ENCODE results near the gene ARPC5L. TPM values are rescaled to one million over a fixed set of nuclear protein-coding genes. Genes with fewer than 3 reads are reported as not detected.

Gene ARPC5L
- total RNA-seq, 1 donor from 2014 or later: 28.5 TPM

DNA sequence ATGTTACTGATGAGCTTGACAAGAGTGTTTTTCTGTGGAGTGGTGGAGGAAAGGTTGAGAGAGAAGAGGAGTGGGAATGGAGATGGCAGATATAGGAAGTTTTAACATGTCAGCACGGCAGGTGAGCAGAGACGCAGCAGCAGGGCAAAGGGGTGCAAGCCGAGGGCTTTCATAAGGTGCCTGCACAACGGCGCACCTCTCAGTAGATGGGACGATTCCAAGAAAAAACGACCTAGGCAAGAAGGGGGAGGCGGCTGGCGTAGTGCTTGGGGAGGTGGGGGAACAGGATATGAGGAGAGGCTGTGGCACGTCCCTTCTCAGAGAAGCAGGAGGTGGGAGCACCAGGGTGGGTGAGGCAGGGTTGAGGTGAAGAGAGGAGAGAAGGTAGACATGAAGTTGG, 24.5 kb downstream of the ARPC5L start:
- Mint-ChIP-seq H3K9me3 (no peaks in the 10 kb centered on the region), H3K4me3 (no peak overlapping the region), H3K4me1 (no peaks in the 10 kb centered on the region), H3K36me3 (peaks cover 36% of the 10 kb centered on the region), H3K27me3 (ENCODE audit: low read depth) (no peaks in the 10 kb centered on the region), H3K27ac (no peak overlapping the region)
- TF ChIP-seq, protein P1, sequence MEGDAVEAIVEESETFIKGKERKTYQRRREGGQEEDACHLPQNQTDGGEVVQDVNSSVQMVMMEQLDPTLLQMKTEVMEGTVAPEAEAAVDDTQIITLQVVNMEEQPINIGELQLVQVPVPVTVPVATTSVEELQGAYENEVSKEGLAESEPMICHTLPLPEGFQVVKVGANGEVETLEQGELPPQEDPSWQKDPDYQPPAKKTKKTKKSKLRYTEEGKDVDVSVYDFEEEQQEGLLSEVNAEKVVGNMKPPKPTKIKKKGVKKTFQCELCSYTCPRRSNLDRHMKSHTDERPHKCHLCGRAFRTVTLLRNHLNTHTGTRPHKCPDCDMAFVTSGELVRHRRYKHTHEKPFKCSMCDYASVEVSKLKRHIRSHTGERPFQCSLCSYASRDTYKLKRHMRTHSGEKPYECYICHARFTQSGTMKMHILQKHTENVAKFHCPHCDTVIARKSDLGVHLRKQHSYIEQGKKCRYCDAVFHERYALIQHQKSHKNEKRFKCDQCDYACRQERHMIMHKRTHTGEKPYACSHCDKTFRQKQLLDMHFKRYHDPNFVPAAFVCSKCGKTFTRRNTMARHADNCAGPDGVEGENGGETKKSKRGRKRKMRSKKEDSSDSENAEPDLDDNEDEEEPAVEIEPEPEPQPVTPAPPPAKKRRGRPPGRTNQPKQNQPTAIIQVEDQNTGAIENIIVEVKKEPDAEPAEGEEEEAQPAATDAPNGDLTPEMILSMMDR (IDR thresholded peaks at IDR 0.05; ENCODE audit: unreplicated experiment): no peak
- DNase-seq (ENCODE audit: low spot score in 2 of 2, unreplicated experiment in 2 of 2): no peak

DNA sequence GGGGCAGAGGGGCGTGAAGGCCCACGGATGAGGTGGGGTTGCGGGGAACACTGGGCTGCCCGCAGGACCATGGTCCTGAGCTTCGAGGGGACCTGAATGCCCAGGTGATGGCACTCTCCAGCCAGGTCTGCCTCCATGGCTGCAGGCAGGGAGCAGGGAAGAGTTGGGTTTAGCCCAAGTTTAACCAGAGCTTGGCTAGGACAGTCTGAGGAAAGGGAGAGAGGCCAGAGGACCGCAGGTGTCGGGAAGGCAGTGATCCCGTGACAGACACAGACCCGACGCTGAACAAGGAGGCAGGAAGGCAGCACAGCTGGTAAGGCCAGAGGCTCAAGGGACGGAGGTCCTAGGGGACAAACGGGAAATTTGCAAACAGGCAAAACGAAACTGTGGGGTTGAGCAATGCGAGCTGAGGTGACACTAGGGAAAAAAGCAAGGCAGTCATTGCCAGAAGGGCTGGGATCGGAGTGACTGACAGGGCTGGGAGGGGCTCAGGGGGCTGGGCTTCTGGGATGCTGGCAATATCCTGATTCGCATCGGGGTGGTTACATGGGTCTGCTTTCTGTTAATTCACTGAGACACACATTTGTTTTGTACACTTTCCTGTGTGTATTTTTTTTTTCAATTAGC, 25.0 kb downstream of the ARPC5L start:
- TF ChIP-seq, protein P1 (IDR thresholded peaks at IDR 0.05; ENCODE audit: unreplicated experiment): no peak
- no peaks in the 10 kb centered on the region for H3K27me3 Mint-ChIP-seq (ENCODE audit: low read depth)
- H3K27ac Mint-ChIP-seq: no peak overlapping the region
- peaks cover 31% of the 10 kb centered on the region for H3K36me3 Mint-ChIP-seq
- H3K4me3 Mint-ChIP-seq: no peak overlapping the region
- H3K4me1 Mint-ChIP-seq: no peaks in the 10 kb centered on the region
- no peak for DNase-seq (ENCODE audit: low spot score in 2 of 2, unreplicated experiment in 2 of 2)
- no peaks in the 10 kb centered on the region for H3K9me3 Mint-ChIP-seq

DNA sequence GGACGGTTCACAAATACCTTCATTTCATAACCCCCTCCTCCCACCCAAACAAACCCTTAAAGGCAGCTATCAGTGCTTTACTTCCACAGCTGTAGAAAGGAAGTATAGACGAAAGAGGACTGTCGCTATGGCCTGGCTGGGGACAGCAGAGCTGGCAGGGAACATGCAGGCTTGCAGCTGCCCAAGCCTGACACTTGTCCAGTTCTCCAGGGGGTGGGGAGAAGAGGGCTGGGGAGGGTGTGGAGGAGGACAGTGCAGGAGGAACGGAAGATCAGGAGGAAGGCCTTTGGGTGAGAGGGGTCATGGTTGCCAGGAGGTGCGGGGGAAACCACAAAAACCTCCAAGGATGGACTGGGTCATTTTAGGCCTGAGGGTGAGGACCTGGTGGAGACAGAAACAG, 25.9 kb downstream of the ARPC5L start:
- Mint-ChIP-seq H3K27me3 (ENCODE audit: low read depth) (no peaks in the 10 kb centered on the region), H3K4me1 (no peaks in the 10 kb centered on the region), H3K27ac (no peak overlapping the region), H3K4me3 (no peak overlapping the region), H3K36me3 (peaks cover 31% of the 10 kb centered on the region), H3K9me3 (no peaks in the 10 kb centered on the region)
- TF ChIP-seq, protein P1 (IDR thresholded peaks at IDR 0.05; ENCODE audit: unreplicated experiment): no peak
- DNase-seq (ENCODE audit: low spot score in 2 of 2, unreplicated experiment in 2 of 2): no peak

DNA sequence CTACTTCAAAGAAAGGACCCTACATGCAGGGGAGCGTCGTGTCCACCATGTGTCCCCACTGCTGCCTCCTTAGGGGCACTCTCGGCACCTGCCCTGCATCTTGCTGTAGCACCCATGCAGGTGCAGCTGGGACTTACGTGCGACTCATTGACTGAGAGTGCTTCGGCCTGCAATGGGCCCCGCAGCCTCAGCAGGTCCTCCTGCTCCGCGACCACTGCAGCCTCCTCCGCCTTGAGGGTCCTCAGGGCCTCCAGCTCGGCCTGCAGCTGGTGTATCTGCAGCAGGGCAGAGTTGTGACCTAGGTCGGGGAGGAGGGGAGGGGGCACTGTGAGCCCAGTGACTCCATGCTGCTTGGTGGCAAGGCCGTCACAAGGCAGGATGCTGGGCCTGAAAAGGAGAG, 27.1 kb downstream of the ARPC5L start:
- peaks cover 32% of the 10 kb centered on the region for H3K36me3 Mint-ChIP-seq
- H3K27ac Mint-ChIP-seq: no peak overlapping the region
- H3K4me1 Mint-ChIP-seq: no peaks in the 10 kb centered on the region
- DNase-seq (ENCODE audit: low spot score in 2 of 2, unreplicated experiment in 2 of 2): no peak
- no peaks in the 10 kb centered on the region for H3K27me3 Mint-ChIP-seq (ENCODE audit: low read depth)
- TF ChIP-seq, protein P1 (IDR thresholded peaks at IDR 0.05; ENCODE audit: unreplicated experiment): no peak
- H3K9me3 Mint-ChIP-seq: no peaks in the 10 kb centered on the region
- no peak overlapping the region for H3K4me3 Mint-ChIP-seq

DNA sequence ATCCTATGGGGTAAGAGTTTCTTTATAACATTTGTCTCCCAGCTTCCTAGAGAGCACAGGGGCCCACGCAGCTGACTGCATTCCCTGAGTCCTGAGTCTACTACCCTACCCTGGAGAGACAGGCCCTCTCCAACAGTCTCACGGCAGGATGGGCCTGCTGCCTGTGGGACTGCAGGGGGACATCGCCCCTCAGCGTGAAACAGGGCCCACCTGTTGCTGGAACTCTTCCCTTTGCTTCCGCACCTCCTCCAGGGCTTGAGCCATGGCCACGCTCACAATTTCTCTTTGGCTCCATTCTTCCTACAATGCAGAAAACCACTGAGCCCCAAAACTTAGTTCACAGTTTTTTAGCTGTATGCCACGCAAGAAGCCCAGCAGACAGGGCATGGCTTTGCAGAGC, 28.2 kb downstream of the ARPC5L start:
- H3K4me1 Mint-ChIP-seq: no peaks in the 10 kb centered on the region
- TF ChIP-seq, protein P1 (IDR thresholded peaks at IDR 0.05; ENCODE audit: unreplicated experiment): no peak
- no peaks in the 10 kb centered on the region for H3K9me3 Mint-ChIP-seq
- H3K4me3 Mint-ChIP-seq: no peak overlapping the region
- no peaks in the 10 kb centered on the region for H3K27me3 Mint-ChIP-seq (ENCODE audit: low read depth)
- H3K27ac Mint-ChIP-seq: no peak overlapping the region
- DNase-seq (ENCODE audit: low spot score in 2 of 2, unreplicated experiment in 2 of 2): no peak
- peaks cover 26% of the 10 kb centered on the region for H3K36me3 Mint-ChIP-seq

Data from mesothelial cell of epicardium (in vitro differentiated cells).